Cerebellar cortex (tissue), 1 donor: ENCODE results near the gene RXRA.
A peak's percentile ranks its signal among the peaks of the same experiment; 100 is the strongest.

ENCODE experiments used
- DNase-seq: peaks from one replicate; pipeline ENCODE4 v3.0.0-alpha.2; 2015; ENCODE audit warnings: low spot score

Gene RXRA

DNA sequence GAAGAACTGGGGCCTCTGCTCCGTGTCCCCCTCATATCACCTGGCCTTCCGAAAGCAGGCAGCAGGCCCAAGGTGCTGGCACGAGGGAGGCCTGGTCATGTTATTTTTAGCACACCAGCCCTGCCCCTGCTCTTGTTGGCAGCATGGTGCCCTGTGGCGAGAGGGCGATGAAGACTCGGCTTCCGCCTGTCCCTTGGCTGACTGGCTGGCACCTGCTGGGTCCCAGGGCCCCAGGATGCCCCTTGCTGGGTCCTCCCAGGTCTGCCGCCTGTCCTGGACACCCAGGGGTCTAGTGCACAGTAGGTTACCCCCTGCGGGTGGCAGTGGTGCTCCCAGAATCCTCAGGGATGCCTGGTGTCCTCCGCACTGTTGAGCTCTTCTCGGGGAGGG lies 77.0 kb downstream of the RXRA start:
- peak; percentile 73 for DNase-seq

DNA sequence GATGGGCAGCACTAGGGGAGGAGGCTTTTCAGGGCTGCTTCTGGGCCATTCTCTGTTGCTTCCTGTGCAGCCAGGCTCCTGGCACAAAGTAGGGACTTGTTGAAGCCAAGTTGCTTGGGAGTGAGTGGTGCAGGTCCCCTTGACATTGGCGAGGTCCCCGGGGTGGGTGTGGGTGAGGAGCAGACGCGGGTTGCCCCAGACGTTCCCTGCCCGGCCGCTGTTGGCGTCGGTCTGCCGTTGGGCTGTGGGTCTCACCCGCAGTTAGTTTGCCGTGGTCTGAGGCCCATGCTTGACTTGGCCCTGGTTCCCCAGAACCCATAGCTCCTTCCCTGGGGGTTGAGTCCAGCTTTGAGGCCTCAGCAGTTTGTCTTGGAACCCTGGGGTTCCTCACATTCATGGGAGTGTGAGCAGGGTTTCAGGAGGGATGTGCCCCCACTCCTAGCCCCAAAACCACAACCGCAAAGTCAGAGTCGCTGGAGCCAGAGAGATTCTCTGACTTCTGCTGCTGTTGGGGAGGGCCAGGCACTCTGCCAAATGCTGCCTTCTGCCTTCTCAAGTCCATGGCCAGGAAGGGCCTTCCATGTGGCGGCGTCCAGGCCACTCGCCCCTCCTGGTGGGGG lies 77.5 kb downstream of the RXRA start:
- DNase-seq, result peak; percentile 81

- no peak for DNase-seq
These were observed 78.4 kb downstream of the RXRA start for GRCh38 chr9:134404376-134405358.

GRCh38 chr9:134405527-134405926 lies 79.3 kb downstream of the RXRA start:
- DNase-seq, result no peak

DNA sequence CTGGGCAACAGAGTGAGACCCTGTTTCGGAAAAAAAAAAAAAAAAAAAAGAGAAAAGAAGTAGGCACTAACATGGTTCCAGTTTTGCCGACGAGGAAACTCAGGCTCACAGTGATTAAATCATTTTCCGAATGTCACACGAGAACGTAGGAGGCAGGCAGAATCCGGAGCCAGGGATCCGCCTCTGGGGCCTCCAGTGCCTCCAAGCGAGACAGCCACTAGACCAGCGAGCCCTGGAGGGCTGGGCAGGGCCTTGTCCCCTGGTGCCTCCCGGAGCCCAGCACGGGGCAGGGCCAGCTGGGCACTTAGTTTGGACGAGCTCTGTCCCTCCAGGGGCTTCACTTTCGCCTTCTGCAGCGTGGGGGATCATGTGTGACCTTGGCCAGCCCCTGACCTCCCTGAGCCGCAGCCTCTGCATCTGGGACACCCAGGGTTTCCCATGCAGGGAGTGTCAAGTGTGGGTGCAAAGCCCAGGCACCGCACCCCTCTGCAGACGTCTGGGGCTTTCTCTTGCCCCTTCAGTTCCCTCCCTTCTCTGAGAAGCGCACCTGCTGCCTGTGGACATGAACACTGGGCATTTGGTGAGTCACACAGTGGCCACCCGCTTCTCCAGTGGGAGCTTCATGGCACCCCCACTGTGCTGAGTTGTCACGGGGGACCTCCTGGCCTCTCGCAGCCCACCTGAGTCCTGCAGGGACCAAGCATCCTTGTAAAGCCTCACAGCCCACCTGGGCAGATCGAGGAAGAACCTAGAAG lies 80.3 kb downstream of the RXRA start:
- DNase-seq, result no peak

GRCh38 chr9:134407121-134407779 lies 81.0 kb downstream of the RXRA start:
- DNase-seq, result no peak

DNA sequence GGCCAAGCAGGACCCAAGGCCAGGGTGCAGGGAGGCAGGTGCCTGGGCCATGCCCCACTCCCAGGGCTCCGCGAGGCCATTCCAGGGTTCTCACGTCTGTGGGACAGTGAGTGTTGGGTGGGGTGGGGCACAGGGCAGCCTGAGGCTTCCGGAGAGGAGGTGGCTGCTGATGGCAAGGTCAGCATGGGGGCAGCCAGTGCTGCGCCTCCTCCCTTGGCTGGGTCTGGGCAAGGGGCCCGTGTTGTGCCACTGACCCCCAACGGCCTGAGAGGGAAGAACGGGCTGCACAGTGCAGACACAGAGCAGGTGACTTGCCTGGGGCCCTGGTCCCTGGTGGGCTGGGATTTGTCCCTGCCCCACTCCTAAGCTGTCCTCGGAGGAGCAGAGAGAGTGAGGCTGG lies 82.1 kb downstream of the RXRA start:
- DNase-seq, result no peak

GRCh38 chr9:134408939-134409737 lies 82.9 kb downstream of the RXRA start:
- no peak for DNase-seq

DNA sequence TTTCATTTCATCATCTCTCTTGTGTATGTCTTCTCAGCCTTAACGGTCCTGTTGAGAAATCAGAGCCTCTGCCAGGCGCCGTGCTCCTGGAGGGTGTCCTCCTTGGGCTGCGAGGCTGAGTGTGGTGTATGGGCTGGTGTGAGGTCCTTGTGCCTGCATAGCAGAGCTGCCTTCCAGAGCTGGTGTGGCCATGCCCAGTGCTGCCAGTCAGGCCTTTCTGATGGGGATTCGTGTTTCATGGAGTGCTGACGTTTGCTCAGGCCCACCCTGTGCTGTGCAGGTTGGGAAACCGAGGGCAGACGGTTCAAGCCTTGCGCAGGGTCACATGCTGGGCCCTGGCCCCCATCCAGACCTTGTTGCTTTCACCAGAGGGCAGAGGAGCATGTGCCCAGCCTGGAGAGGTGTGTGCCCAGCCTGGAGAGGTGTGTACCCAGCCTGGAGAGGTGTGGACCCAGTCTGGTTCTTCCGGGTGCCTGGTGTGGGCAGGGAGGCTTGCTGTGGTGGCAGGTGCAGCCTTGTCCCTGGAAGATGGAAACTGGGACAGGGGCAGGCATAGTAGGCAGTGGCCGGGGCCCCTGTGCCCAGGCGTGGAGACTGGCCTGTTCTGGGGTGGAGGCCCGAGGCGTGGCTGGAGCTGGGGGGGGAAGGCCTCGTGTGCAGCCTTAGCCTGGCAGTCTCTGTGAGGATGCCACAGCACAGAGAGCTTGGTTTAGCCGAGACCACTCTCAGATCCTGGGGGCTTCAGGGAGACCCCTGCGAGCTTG lies 84.0 kb downstream of the RXRA start:
- no peak for DNase-seq

GRCh38 chr9:134410835-134411217 lies 84.6 kb downstream of the RXRA start:
- DNase-seq, result no peak

GRCh38 chr9:134411440-134412297 lies 85.4 kb downstream of the RXRA start:
- no peak for DNase-seq

GRCh38 chr9:134412298-134412711 lies 86.0 kb downstream of the RXRA start:
- DNase-seq, result no peak

DNA sequence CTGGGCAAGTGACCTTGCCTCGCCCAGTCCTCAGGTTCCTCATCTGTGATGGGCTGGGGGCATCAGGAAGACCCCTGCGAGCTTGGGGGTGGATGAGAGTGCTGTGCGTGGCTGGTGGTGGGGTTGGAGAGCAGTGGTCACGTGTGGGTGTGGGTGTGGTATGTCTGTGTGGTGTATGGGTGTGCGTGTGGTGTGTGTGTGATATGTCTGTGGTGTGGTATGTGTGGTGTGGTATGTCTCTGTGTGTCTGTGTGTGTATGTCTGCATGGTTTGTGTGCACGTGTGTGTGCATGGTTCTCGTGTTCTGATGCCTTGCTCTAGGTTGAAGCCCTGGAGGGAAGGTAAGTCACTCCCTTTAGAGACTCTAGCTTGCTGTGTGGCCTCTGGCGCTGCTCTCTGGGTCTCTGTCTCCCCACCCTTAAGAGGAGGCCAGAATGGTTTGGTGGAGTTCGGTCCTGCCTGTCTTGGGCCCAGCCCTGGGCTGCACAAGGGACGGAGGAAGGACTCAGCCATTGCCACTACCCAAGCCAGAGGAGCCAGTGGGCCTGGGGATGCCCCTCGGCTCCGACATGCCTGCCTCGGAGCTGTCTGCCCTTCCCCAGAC lies 87.0 kb downstream of the RXRA start:
- no peak for DNase-seq

DNA sequence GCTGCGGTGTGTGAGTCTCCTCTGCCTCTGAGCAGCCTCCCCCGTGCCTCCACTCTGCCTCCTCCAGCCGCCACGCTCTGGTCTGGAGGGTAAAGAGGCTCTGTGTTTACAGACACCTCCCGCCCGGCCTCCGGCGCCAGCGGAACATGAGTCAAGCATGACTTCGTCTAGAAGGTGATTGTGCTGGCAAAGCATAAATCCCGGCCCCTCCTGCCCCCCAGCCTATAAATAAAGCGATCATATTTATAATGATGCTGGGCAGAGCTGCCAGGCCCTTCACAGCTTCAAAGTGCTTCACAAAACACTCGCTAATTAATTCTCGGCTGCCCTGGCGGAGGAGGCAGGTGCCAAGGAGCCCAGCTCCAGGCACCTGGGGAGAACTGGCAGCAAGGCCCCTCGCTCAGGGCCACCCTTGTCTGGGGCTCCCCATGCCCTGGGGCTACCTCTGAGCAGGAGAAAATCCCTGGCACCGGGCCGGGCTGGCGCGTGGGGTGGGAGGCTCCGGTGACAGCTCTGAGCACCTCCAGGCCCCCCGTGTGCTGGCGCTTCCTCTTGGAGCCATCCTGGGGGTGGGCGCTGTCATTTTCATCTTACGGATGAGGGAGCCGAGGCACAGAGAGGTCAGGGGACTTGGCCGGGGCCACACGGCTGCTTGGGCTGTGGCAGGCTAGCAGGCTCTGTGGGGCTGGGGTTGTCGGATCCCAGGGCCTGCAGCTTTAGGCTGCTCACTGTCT lies 87.8 kb downstream of the RXRA start:
- peak; percentile 26 for DNase-seq

DNA sequence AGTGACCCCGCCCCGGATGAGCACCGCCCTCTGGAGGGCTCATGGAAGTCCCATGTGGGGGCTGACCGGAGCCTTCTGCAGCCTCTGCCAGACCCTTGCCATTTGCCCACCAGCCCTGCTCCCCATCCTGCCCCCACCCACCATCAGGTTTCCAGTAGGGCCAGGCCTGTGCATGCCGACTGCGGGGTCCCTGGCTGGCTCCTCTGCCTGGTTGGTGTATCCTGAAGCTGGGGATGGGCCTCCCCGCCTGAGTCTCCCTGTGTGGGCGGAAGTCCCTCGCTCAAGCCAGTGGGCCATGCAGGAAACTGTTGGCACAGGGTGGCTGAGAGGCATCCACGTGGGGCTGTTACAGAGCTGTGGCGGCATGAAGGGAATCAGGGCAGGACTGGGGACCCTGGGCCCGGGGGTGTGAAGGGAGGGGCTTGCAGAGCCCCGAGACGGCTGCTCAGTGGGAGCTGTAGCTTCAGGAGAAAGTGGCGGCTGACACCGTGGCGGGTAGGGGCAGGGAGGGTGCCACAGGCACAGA lies 88.7 kb downstream of the RXRA start:
- DNase-seq, result no peak

DNA sequence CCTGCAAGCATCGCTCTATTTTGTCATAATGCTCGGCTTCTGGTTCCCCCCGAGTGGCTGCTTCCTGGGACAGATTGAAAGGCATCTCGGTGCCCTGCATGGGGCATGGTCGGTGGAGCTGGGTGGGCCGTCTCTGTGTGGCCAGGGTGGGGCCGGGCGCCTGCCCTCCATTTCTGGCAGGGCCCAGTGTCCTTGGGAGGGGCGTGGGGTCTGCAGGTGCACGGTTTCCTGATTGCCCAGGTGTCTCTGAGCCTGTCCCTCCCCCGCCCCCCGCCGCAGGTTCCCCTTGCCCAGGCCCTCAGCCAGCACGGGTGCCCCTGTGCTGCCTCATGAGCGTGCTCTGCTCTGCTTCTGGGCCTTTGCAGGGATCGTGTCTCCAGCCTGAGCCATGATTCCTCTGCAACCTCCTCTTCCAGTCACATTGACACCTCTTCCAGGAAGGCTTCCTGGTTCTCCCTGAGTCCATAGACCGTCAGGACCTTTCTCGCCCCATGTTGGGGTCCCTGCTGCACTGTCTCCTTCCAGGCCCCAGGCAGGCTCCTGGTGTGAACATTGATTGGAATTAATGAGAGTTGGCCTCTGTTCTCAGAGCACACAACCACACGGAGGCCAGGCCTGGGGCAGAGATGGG lies 90.2 kb downstream of the RXRA start:
- DNase-seq, result no peak

GRCh38 chr9:134418354-134418753 lies 92.1 kb downstream of the RXRA start:
- no peak for DNase-seq
